ENCODE measurements around the gene SLC35B3.
"Not testable (repeated sequence)": the region's sequence is repeated elsewhere in the genome, so short reads cannot be mapped to it uniquely, and the experiment has no call there.

Gene SLC35B3

GRCh38 chr6:8435093-8435844, at the start of gene SLC35B3:
Gene SLC35B3, minus strand, starts transcription at chr6:8435545.
- DNase-seq (ENCODE audit: low read depth in 2 of 2): peak; percentile 94 to 96

GRCh38 chr6:8483650-8484049, 48.3 kb upstream of the SLC35B3 start:
- DNase-seq (ENCODE audit: low read depth in 2 of 2): no peak

- DNase-seq (ENCODE audit: low read depth in 2 of 2): no peak
These were observed 46.4 kb upstream of the SLC35B3 start for GRCh38 chr6:8481727-8482126.

GRCh38 chr6:8478418-8478817, 43.1 kb upstream of the SLC35B3 start:
- DNase-seq (ENCODE audit: low read depth in 2 of 2): no peak

GRCh38 chr6:8476656-8477055, 41.3 kb upstream of the SLC35B3 start:
- DNase-seq (ENCODE audit: low read depth in 2 of 2): no peak

GRCh38 chr6:8468552-8469356, 33.4 kb upstream of the SLC35B3 start:
- no peak for DNase-seq (ENCODE audit: low read depth in 2 of 2)

GRCh38 chr6:8462694-8463093, 27.3 kb upstream of the SLC35B3 start:
- no peak for DNase-seq (ENCODE audit: low read depth in 2 of 2)

GRCh38 chr6:8462169-8462568, 26.8 kb upstream of the SLC35B3 start:
- DNase-seq (ENCODE audit: low read depth in 2 of 2): no peak

GRCh38 chr6:8446391-8446790, 11.0 kb upstream of the SLC35B3 start:
- no peak for DNase-seq (ENCODE audit: low read depth in 2 of 2)

GRCh38 chr6:8445930-8446329, 10.6 kb upstream of the SLC35B3 start:
- not testable (repeated sequence) for DNase-seq (ENCODE audit: low read depth in 2 of 2)

- no peak for DNase-seq (ENCODE audit: low read depth in 2 of 2)
These were observed 6.8 kb upstream of the SLC35B3 start for GRCh38 chr6:8442150-8442549.

GRCh38 chr6:8441452-8441851, 6.1 kb upstream of the SLC35B3 start:
- DNase-seq (ENCODE audit: low read depth in 2 of 2): no peak

GRCh38 chr6:8439601-8440268, 4.4 kb upstream of the SLC35B3 start:
- DNase-seq (ENCODE audit: low read depth in 2 of 2): no peak

- DNase-seq (ENCODE audit: low read depth in 2 of 2): no peak
These were observed 2.5 kb upstream of the SLC35B3 start for GRCh38 chr6:8437813-8438212.

GRCh38 chr6:8436966-8437365, 1.6 kb upstream of the SLC35B3 start:
- no peak for DNase-seq (ENCODE audit: low read depth in 2 of 2)

GRCh38 chr6:8435845-8436168, 462 bp upstream of the SLC35B3 start:
- DNase-seq (ENCODE audit: low read depth in 2 of 2): no peak

GRCh38 chr6:8434727-8435092, 635 bp downstream of the SLC35B3 start:
- no peak for DNase-seq (ENCODE audit: low read depth in 2 of 2)

- no peak for DNase-seq (ENCODE audit: low read depth in 2 of 2)
These were observed 2.7 kb downstream of the SLC35B3 start for GRCh38 chr6:8432614-8433013.

- no peak for DNase-seq (ENCODE audit: low read depth in 2 of 2)
These were observed 5.5 kb downstream of the SLC35B3 start for GRCh38 chr6:8429821-8430220.

- DNase-seq (ENCODE audit: low read depth in 2 of 2): not testable (repeated sequence)
These were observed 8.8 kb downstream of the SLC35B3 start for GRCh38 chr6:8426544-8426943.

- no peak for DNase-seq (ENCODE audit: low read depth in 2 of 2)
These were observed 15.2 kb downstream of the SLC35B3 start for GRCh38 chr6:8420031-8420588.

- DNase-seq (ENCODE audit: low read depth in 2 of 2): no peak
These were observed 19.4 kb downstream of the SLC35B3 start for GRCh38 chr6:8415913-8416312.

All from stimulated activated CD8-positive, alpha-beta memory T cell treated with anti-CD3 and anti-CD28 coated beads, Interleukin-2, amount 100 ng/mL, for 1 hour (primary cell).